GM21367 (cell line): Measurements from ENCODE around the gene GDF7.

Experiments used
- ATAC-seq: cut with Tn5 transposase; IDR thresholded peaks from one replicate; pipeline ENCODE4 v1.9.1; 2021; ENCODE audit not compliant: unreplicated experiment

The GDF7 gene

GRCh38 chr2:20666304-20667150 is at the start of gene GDF7:
GDF7 (plus strand) TSS chr2:20667144; CDS start chr2:20667240, 96 bp downstream.
- ATAC-seq: no peak

GRCh38 chr2:20617892-20618467 is 49.0 kb upstream of the GDF7 start:
- no peak for ATAC-seq

DNA sequence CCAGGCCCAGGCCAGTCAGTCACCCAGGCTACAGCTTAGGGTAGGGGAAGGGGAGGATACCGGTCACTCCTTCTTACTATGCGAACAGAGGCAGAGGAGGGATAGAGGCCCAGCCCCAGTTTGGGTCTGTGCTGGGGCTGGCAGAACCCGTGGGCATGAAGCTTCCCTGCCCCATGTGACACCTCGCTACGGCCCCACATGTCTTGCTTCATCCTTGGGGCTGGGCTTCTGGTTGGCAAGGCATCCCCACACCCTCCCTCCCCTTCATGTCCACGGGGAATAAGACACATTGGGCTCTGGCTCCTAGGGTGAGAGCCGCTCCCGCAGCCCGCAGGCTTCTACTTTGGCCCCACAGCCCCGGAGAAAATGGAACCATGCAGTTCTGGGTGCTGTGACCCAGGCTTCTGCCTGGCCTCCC is 48.5 kb upstream of the GDF7 start:
- ATAC-seq: no peak

- no peak for ATAC-seq
Observed at GRCh38 chr2:20618886-20619521, 47.9 kb upstream of the GDF7 start.

DNA sequence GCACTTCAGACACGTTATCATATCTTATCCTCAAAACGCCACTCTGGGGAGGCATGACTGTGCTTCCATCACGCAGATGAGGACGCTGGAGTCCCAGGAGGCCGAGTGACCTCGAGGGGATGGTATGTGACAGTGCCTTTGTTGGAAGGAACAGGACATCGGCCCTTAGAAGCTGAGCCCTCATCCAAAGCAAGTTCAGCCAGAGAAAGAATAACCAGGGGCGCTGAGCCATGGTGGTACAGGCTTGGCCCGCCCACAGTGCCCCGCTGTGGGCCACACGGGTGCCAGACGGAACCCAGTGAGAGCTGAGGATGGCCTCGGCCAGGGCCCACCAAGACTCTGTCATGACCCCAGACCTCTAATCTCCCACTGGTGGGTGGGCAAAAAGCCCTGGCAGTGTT is 47.3 kb upstream of the GDF7 start:
- ATAC-seq: no peak

- no peak for ATAC-seq
Observed at GRCh38 chr2:20620271-20620681, 46.7 kb upstream of the GDF7 start.

GRCh38 chr2:20620696-20621365 is 46.1 kb upstream of the GDF7 start:
- no peak for ATAC-seq

- no peak for ATAC-seq
Observed at GRCh38 chr2:20621366-20622295, 45.3 kb upstream of the GDF7 start.

DNA sequence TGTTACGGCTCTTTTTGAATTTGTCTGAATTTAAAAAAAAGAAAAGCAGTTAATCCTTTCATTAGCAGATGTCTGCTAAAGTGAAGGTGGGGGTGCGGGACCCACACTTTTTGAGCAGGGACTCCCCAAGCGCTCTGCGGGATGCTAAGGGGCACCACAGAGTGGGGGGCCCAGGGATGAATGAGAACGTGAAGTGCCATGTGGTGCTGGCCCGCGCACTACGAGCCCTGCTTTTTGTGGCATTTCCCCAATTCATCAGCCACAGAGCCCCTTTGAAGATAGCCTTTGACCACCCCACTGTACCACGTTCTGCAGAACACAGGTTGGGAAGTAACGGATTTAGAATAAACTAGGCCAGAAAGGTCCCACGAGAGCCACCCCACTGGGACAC is 44.7 kb upstream of the GDF7 start:
- ATAC-seq: no peak

DNA sequence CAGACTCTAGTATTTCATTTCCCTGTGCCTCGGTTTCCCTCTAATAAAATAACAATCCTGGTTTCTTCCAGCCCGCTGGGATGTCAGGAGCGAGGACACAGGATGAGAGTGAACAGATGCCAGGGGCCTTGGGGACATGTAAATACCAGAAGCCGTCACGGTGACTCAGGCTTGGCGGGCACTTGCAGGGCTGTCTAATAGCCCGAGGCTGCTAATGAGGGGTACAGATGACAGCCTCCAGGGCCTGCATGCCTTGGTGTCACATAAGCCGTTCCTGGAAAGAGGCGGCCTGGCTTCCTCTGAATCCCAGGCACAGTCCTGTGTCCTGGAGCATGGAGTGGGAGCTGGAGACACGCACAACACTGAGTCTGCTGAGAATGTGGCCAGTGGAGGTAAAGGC is 44.2 kb upstream of the GDF7 start:
- ATAC-seq: no peak

- ATAC-seq: no peak
Observed at GRCh38 chr2:20623241-20623640, 43.7 kb upstream of the GDF7 start.

DNA sequence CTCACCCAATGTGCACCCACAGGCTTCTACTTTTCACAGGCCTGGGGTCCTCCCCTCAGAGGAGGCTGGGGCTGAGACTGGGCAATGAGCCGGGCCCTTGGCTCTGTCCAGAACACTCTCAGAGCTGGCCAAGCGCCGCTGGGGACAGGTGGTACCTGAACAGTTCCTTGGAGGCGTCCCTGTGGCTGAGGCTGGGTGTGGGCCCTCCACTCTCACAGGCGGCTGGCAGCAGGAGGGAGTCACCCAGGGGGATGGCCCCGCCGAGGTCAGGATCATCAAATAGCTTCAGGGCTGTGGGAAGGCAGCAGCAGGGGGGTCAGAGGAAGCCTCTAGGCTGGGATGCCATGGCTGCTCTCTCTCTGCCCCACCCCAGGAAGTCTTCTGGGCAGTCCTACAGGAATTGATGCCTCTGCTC is 43.2 kb upstream of the GDF7 start:
- ATAC-seq: no peak

GRCh38 chr2:20624156-20624883 is 42.6 kb upstream of the GDF7 start:
- ATAC-seq: no peak

DNA sequence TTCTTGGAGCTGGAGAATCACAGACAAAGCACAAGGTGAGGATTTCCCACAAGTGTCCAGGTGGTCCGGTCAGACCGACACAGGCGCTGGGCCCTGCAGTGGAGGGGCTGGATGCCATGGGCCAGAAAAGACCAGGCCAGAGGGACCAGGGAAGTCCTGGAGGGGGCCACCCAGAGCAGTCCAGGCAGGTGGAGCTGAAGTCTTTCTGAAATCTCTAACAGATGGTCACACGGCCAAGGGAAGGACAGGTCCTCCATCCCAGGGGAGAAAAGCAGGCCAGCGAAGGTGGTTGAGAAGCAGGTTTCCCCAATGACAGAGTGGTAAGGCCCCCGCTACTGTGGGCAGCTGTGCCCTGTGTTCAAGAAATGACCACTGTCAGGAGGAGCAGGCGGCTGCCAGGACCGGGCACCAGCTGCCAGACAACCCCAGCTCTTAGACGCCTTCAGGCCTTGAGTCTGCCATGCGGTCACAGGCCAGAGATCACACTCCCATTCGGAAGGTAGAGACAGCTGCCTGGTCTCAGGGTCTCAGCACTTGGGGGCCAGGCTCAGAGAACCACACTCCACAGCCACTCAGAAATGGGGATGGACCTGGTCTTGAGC is 42.0 kb upstream of the GDF7 start:
- no peak for ATAC-seq

GRCh38 chr2:20625491-20626391 is 41.2 kb upstream of the GDF7 start:
- ATAC-seq: no peak

GRCh38 chr2:20626392-20626697 is 40.6 kb upstream of the GDF7 start:
- ATAC-seq: no peak

DNA sequence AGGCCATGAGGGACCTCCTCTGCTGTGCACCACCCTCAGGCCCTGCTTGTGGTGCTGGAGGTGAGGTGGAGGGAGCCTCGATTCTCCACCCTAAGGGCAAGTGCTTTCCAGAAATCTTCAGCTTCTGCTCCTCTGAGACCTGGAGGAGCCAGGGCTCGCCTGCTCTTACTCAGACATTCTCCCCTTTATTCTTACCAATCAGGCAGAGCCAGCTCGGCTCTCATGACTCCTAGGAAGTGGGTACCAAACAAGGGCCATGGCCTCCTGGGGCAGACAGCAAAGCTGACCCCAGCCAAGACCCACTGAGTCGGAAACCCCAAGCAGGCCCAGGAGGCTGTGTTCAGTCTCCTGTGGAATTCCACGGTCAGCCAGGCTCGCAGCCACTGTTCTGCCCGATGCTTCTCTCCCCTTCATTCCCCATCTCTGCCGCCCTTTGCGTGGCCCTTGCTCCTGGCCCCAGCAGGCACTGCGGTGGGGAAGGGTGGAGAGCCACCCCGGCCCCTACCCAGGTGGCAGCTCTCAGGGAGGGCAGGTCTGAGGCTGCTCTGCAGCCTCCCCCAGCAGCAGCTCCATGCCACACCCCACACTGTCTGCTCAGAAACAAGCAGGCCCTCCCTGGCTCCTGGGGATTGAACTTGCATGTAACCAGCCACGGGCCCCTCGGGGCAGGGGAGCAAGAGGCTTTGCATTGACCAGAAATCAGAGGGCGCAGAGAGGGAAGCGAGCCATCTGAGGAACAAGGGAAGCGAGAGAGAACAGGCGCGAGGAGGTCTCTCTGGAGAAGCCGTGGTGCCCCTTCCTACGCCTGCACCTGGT is 40.0 kb upstream of the GDF7 start:
- ATAC-seq: no peak
